PC-3 (cell line): ENCODE results near the gene CIDEB.

Experiments
- CTCF ChIP-seq: fragments of 300-600 bp; sonication (generic); conservative IDR thresholded peaks from 2 replicates; pipeline ENCODE4 v1.5.1; 2017; ENCODE audit warnings: antibody characterized with exemption, low read depth, mild to moderate bottlenecking, low read length
- EZH2 ChIP-seq: fragments of 300-600 bp; sonication (generic); IDR thresholded peaks from one replicate; pipeline ENCODE4 v1.6.1; 2017; ENCODE audit warnings: antibody characterized with exemption, mild to moderate bottlenecking, low read length; ENCODE audit not compliant: unreplicated experiment

DNA sequence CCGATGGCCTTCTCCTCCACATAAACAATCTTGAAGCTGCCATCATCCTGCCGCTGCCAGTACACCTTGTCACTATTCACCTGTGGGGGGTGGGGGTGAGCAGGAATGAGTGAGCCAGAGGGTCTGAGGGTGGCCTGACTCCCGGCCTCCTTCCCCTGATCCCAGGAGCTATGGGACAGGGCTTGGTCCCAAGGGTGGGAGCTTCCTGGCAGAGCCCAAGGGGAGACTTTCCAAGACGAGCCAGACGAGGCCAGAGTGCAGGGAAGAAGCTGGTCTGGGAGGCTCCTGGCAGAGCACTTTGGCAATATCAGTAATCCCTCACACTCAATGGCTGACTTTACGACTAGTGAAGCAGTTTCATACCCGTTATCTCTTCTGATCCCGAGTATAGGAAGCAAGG lies 52.3 kb downstream of the CIDEB start:
- TF ChIP-seq CTCF (no peak), EZH2 (no peak)
